K562 (cell line): ENCODE results near the gene LRRC3C. TPM values are rescaled to one million over a fixed set of nuclear protein-coding genes. Genes with fewer than 3 reads are reported as not detected.

Experiments used
- ATAC-seq: fragments of 200-7000 bp; cut with Tn5 transposase; 3 replicates; pipeline ENCODE4 v1.9.1; 2020; ENCODE audit warnings: moderate library complexity
- BruUV-seq: library from RNA; stranded (reverse); fragments of 400-500 nt; replicated peaks from 2 replicates; lab custom pipeline; 2021; lab: Mats Ljungman, UMichigan
- CTCF ChIA-PET: fragments of 300-600 bp; formaldehyde crosslinking; extraction: SDS; loops from one replicate; lab custom pipeline; 2021; ENCODE audit warnings: low intra/inter-chr PET ratio; lab: Yijun Ruan, JAX
- POLR2A ChIA-PET: fragments of 300-600, 350-650 bp; sonication (Branson Sonifier 250); formaldehyde crosslinking; extraction: SDS; loops from one replicate; lab custom pipeline; 2021; ENCODE audit warnings: antibody characterized with exemption, inconsistent platforms; lab: Yijun Ruan, JAX
- DNase-seq, 4 experiments: peaks; one replicate each; pipeline versions ENCODE4 v3.0.0 to v3.0.0-alpha.2; 2011 to 2018; ENCODE audit warnings: low spot score in 3 of 4, mixed read lengths in 3 of 4; ENCODE audit errors: extremely low read depth in 1 of 4
- FAIRE-seq: peaks from 2 replicates; lab custom pipeline; 2011; peaks lifted over from hg19 to GRCh38; lab: Jason Lieb, UNC
- H2AFZ ChIP-seq: 2 replicates; pipeline ENCODE4 v1.6.0; 2011; ENCODE audit warnings: low read depth, low read length, control low read depth, inconsistent platforms
- H3K27ac ChIP-seq: fragments of 200-600 bp; 3 replicates; pipeline ENCODE4 v1.8.0; 2011; ENCODE audit warnings: low read depth, mild to moderate bottlenecking, control low read depth, inconsistent platforms, low read length, moderate library complexity, mixed read lengths; ENCODE audit errors: extremely low read depth
- H3K27me3 ChIP-seq, 2 experiments: fragments of 300-600 bp in 1 of 2; 2 replicates in 1 of 2; 3 replicates in 1 of 2; pipeline versions ENCODE4 v1.6.0 to v1.8.0; 2011; ENCODE audit warnings: inconsistent platforms in 2 of 2, low read length in 2 of 2, mild to moderate bottlenecking in 1 of 2, mixed read lengths in 1 of 2, moderate library complexity in 1 of 2; ENCODE audit not compliant: control insufficient read depth in 2 of 2, insufficient read depth in 2 of 2
- H3K36me3 ChIP-seq: fragments of 300-600 bp; 3 replicates; pipeline ENCODE4 v1.8.0; 2011; ENCODE audit warnings: mild to moderate bottlenecking, low read length, inconsistent platforms; ENCODE audit not compliant: control insufficient read depth, insufficient read depth
- H3K4me1 ChIP-seq, 2 experiments: fragments of 200-600 bp in 1 of 2; replicated peaks in 1 of 2; 2 replicates in 1 of 2; 3 replicates in 1 of 2; pipeline versions ENCODE4 v1.5.1 to v1.8.0; 2011; ENCODE audit warnings: inconsistent platforms in 2 of 2, low read length in 2 of 2, mild to moderate bottlenecking in 1 of 2, mixed read lengths in 1 of 2, moderate library complexity in 1 of 2; ENCODE audit not compliant: control insufficient read depth in 2 of 2, insufficient read depth in 2 of 2
- H3K4me2 ChIP-seq: 2 replicates; pipeline ENCODE4 v1.6.1; 2011; ENCODE audit warnings: low read length, control low read depth, inconsistent platforms, mixed read lengths; ENCODE audit not compliant: insufficient read depth
- H3K4me3 ChIP-seq: fragments of 200-600 bp; sonication (generic), shearing (Covaris generic); 2 replicates; pipeline ENCODE4 v1.5.1; 2016; ENCODE audit warnings: control low read depth, inconsistent platforms
- H3K79me2 ChIP-seq: fragments of 200-600 bp; 3 replicates; pipeline ENCODE4 v1.8.0; 2011; ENCODE audit warnings: low read length, inconsistent platforms; ENCODE audit not compliant: control insufficient read depth, insufficient read depth
- H3K9ac ChIP-seq, 2 experiments: 2 replicates each; pipeline versions ENCODE4 v1.6.0 to v1.6.1; 2011; ENCODE audit warnings: low read depth in 2 of 2, low read length in 2 of 2, control low read depth in 1 of 2, inconsistent platforms in 1 of 2, mild to moderate bottlenecking in 1 of 2, mixed read lengths in 1 of 2; ENCODE audit not compliant: insufficient read depth in 1 of 2
- H3K9me1 ChIP-seq: one replicate; pipeline ENCODE4 v1.6.0; 2011; ENCODE audit warnings: inconsistent platforms, mild to moderate bottlenecking, low read length, moderate library complexity; ENCODE audit not compliant: control insufficient read depth, insufficient read depth
- H3K9me3 ChIP-seq: replicated peaks from 2 replicates; pipeline ENCODE4 v1.5.1; 2011; ENCODE audit warnings: low read depth, low read length, inconsistent platforms; ENCODE audit not compliant: control insufficient read depth, insufficient read depth
- H4K20me1 ChIP-seq: replicated peaks from 2 replicates; pipeline ENCODE4 v1.6.1; 2011; ENCODE audit warnings: low read length, inconsistent platforms, mixed read lengths; ENCODE audit not compliant: control insufficient read depth, insufficient read depth
- ERF ChIP-seq: fragments of 450-650 bp; formaldehyde crosslinking; IDR thresholded peaks from 2 replicates; pipeline ENCODE4 v1.4.0; 2020; ENCODE audit warnings: mild to moderate bottlenecking, mixed read lengths
- GABPA ChIP-seq: fragments of 200-800 bp; sonication (Bioruptor generic); conservative IDR thresholded peaks from 2 replicates; pipeline ENCODE4 v1.6.1; 2016; ENCODE audit warnings: low read depth, missing genetic modification characterization, missing compliant biosample characterization
- HDAC1 ChIP-seq, 2 experiments: fragments of 450-650 bp; IDR thresholded peaks; 2 replicates each; pipeline ENCODE4 v1.6.1; 2016 to 2017; ENCODE audit warnings: inconsistent platforms in 1 of 2, mild to moderate bottlenecking in 1 of 2, moderate library complexity in 1 of 2
- PML ChIP-seq: IDR thresholded peaks from 2 replicates; pipeline ENCODE4 v1.6.1; 2012; ENCODE audit warnings: low read length, inconsistent platforms
- POLR2H ChIP-seq: IDR thresholded peaks from 2 replicates; pipeline ENCODE4 v1.6.1; 2016; ENCODE audit warnings: missing genetic modification characterization, low read depth, mild to moderate bottlenecking, control low read depth, missing compliant biosample characterization, moderate library complexity
- TRIM24 ChIP-seq, 2 experiments: fragments of 450-650 bp; IDR thresholded peaks; 2 replicates each; pipeline ENCODE4 v1.6.1; 2016
- ZC3H11A ChIP-seq: IDR thresholded peaks from 2 replicates; pipeline ENCODE4 v1.6.1; 2012; ENCODE audit warnings: low read depth, low read length, improper control_type of control experiment
- ZNF140 ChIP-seq: fragments of 250-450 bp; sonication (Bioruptor Pico); IDR thresholded peaks from 2 replicates; pipeline ENCODE4 v1.8.0; 2021; ENCODE audit warnings: moderate library complexity, mild to moderate bottlenecking, inconsistent platforms
- ZNF184 ChIP-seq: sonication (generic); formaldehyde crosslinking; IDR thresholded peaks from 2 replicates; pipeline ENCODE4 v1.5.0; 2020; ENCODE audit warnings: missing genetic modification reagents
- ZNF239 ChIP-seq: fragments of 250-450 bp; sonication (Bioruptor Pico); IDR thresholded peaks from 2 replicates; pipeline ENCODE4 v1.4.0; 2020; ENCODE audit warnings: mild to moderate bottlenecking
- ZNF584 ChIP-seq: fragments of 200-800 bp; sonication (Bioruptor generic); IDR thresholded peaks from 2 replicates; pipeline ENCODE4 v1.6.1; 2016; ENCODE audit warnings: low read depth, mild to moderate bottlenecking, missing genetic modification characterization, missing compliant biosample characterization
- WGBS: fragments of 100-300 bp; shearing (Covaris generic); methylation state at CpG from one replicate; pipeline ENCODE4 v1.1.6; 2016; ENCODE audit warnings: low coverage, mixed read lengths; ENCODE audit not compliant: insufficient coverage; ENCODE audit errors: missing lambda C conversion rate; 5-methylcytosine and 5-hydroxymethylcytosine counted together
- in situ Hi-C: fragments of 300-500 bp; cut with MboI; formaldehyde crosslinking; loops from 4 replicates; pipeline ENCODE4 v1.15.0; 2018; ENCODE audit warnings: inconsistent platforms, mixed read lengths
- intact Hi-C: fragments of 100-400 bp; cut with micrococcal nuclease; formaldehyde crosslinking; loops from 2 replicates; pipeline ENCODE4 v1.14.2; 2022
- polyA plus RNA-seq, 8 experiments: library from polyadenylated mRNA; depleted of rRNA in 4 of 8; stranded (reverse) in 5 of 8; unstranded in 3 of 8; fragments of >200 nt; fragmentation: Nextera tagmentation in 2 of 8; fragmentation: Illumina TruSeq in 1 of 8; extraction: Ambion mirVana in 2 of 8; extraction: Trizol in 1 of 8; gene quantifications; 2 replicates each; pipeline versions ENCODE4 v1.2.1 to v1.2.3, GENCODE V29; 2011 to 2014; ENCODE audit warnings: inconsistent platforms in 1 of 8, missing spikeins in 1 of 8
- total RNA-seq, 7 experiments: library from RNA; depleted of rRNA in 6 of 7; stranded (reverse); fragments of >200 nt in 6 of 7; fragmentation: Illumina TruSeq in 2 of 7; extraction: Trizol in 2 of 7; gene quantifications; 2 replicates each; pipeline versions ENCODE4 v1.2.1 to v1.2.3, GENCODE V29; 2011 to 2021; ENCODE audit warnings: low replicate concordance in 1 of 7
- TF ChIP-seq, protein P1 (sequence below): fragments of 450-650 bp; IDR thresholded peaks from 2 replicates; pipeline ENCODE4 v1.6.1; 2016; ENCODE audit warnings: borderline replicate concordance
- TF ChIP-seq, protein P2 (sequence below): fragments of 150-350 bp; IDR thresholded peaks from 2 replicates; pipeline ENCODE4 v1.6.1; 2014; ENCODE audit warnings: low read depth, mild to moderate bottlenecking, low read length, borderline replicate concordance
- TF ChIP-seq, protein P3 (sequence below): fragments of 250-450 bp; sonication (Bioruptor Pico); IDR thresholded peaks from 2 replicates; pipeline ENCODE4 v1.5.0; 2021; ENCODE audit warnings: mild to moderate bottlenecking, moderate library complexity

LRRC3C gene
- total and polyA plus RNA-seq, 9 of the 15 experiments (the other 6 are each of a cell fraction or from before 2014, with no cell fraction given): not detected

DNA sequence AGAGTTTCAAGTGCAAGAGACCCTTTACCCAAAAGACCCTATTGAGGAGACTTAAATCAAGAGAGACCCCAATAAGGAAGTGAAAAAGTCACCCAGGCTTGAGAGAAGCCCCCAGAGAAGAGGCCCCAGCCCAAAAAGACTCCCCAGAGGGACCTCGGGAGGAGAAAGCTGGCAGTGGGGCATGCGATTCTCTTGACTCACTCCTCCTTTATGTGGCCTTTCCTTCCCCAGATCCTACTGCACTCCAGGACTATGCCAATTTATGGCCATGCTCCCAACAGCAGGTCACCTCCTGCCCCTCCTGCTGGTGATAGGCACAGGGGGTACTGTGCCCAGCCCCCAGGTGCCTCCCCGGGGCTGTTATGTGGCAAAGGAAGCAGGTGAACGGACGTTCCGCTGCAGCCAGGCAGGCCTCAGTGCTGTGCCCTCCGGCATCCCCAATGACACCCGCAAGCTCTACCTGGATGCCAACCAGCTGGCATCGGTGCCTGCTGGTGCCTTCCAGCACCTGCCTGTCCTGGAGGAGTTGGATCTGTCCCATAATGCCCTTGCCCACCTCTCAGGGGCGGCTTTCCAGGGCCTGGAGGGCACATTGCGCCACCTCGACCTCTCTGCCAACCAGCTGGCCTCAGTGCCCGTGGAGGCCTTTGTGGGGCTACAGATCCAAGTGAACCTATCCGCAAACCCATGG is 16.3 kb downstream of the LRRC3C start:
- H3K4me1 ChIP-seq: peaks cover 10 to 19% of the 10 kb centered on the region in 2 experiments
- DNase-seq: no peak
- BruUV-seq: no TSS peak
- CTCF ChIA-PET: no interaction called here
- no peak overlapping the region; a peak in 1 of 4 replicates for H3K9ac ChIP-seq
- in situ Hi-C loops: no loop called here
- no peak overlapping the region for H2AFZ ChIP-seq
- no peak overlapping the region for H3K4me2 ChIP-seq
- no peak for FAIRE-seq
- no peaks in the 10 kb centered on the region for H3K36me3 ChIP-seq
- no peak for ATAC-seq
- TF ChIP-seq, protein P1, sequence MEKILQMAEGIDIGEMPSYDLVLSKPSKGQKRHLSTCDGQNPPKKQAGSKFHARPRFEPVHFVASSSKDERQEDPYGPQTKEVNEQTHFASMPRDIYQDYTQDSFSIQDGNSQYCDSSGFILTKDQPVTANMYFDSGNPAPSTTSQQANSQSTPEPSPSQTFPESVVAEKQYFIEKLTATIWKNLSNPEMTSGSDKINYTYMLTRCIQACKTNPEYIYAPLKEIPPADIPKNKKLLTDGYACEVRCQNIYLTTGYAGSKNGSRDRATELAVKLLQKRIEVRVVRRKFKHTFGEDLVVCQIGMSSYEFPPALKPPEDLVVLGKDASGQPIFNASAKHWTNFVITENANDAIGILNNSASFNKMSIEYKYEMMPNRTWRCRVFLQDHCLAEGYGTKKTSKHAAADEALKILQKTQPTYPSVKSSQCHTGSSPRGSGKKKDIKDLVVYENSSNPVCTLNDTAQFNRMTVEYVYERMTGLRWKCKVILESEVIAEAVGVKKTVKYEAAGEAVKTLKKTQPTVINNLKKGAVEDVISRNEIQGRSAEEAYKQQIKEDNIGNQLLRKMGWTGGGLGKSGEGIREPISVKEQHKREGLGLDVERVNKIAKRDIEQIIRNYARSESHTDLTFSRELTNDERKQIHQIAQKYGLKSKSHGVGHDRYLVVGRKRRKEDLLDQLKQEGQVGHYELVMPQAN: no peak
- TF ChIP-seq POLR2H (tag) (no peak), GABPA (tag) (no peak), ZNF584 (CRISPR knock-in tag) (no peak), TRIM24 (IDR thresholded peaks at IDR 0.05) (no peak), HDAC1 (IDR thresholded peaks at IDR 0.05) (no peak), ZNF184 (no peak), ERF (CRISPR knock-in tag) (no peak), PML (no peak), ZNF239 (CRISPR knock-in tag) (no peak), ZNF140 (CRISPR knock-in tag) (no peak), ZC3H11A (no peak)
- TF ChIP-seq, protein P2, sequence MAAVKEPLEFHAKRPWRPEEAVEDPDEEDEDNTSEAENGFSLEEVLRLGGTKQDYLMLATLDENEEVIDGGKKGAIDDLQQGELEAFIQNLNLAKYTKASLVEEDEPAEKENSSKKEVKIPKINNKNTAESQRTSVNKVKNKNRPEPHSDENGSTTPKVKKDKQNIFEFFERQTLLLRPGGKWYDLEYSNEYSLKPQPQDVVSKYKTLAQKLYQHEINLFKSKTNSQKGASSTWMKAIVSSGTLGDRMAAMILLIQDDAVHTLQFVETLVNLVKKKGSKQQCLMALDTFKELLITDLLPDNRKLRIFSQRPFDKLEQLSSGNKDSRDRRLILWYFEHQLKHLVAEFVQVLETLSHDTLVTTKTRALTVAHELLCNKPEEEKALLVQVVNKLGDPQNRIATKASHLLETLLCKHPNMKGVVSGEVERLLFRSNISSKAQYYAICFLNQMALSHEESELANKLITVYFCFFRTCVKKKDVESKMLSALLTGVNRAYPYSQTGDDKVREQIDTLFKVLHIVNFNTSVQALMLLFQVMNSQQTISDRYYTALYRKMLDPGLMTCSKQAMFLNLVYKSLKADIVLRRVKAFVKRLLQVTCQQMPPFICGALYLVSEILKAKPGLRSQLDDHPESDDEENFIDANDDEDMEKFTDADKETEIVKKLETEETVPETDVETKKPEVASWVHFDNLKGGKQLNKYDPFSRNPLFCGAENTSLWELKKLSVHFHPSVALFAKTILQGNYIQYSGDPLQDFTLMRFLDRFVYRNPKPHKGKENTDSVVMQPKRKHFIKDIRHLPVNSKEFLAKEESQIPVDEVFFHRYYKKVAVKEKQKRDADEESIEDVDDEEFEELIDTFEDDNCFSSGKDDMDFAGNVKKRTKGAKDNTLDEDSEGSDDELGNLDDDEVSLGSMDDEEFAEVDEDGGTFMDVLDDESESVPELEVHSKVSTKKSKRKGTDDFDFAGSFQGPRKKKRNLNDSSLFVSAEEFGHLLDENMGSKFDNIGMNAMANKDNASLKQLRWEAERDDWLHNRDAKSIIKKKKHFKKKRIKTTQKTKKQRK: no peak
- TF ChIP-seq, protein P3, sequence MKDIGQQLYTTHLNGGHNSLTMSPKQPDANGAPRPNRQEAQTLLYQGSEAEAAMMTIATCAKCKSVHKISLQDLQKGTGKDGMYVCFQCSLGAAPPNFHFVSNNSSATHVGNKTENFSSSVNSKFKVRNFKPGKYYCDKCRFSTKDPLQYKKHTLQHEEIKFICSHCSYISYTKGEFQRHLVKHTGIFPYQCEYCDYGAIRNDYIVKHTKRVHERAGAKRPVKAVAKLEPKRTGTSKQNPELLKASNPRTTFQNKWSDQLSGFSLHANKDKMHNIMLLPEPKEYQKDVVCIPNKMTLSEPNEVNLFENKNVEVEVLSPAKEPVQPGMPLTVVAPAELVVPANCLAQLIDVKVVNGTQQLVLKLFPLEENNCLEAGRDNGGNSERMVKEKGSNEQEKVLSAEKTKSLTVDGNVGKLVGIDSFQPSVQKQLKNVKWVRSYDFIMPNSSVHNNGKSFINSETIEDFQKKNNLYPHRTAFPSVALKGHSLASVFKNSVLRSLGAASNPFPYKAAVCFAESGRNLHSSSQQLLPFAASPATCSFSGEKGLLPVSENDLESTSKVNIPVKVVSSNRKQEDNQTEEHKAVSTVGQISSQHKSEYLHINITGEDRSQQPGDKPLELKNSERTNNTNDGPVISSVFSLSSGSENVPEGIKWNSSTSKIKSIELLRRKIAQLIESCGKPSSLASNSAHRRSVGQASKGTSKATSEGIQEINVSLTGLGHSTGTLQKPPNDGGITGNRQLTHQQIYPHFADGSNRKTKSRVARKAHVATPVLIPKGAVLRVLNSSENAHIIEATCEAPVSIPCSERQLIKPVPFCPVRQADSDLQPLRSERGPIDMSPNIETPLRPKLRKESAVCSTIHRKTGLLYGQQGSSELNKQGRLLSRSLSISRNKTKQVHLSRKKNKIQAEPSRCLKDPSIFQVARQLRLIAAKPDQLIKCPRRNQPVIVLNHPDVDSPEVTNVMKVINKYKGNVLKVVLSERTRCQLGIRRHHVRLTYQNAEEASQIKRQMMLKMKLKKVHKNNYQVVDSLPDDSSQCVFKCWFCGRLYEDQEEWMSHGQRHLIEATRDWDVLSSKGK (CRISPR knock-in tag): no peak
- H3K4me3 ChIP-seq: no peak overlapping the region
- POLR2A ChIA-PET: no interaction called here
- WGBS: 29% methylated on average over 14 of the region's 14 CpGs
- no peaks in the 10 kb centered on the region for H3K9me3 ChIP-seq
- intact Hi-C loops: no loop called here
- H3K79me2 ChIP-seq: no peaks in the 10 kb centered on the region
- peaks cover 4 to 7% of the 10 kb centered on the region in 2 experiments; a peak in 4 of 5 replicates for H3K27me3 ChIP-seq
- no peak overlapping the region for H3K27ac ChIP-seq
- H4K20me1 ChIP-seq: 0 out of 2 replicates have a peak, but pooled peaks cover 3% of the 10 kb centered on the region
- H3K9me1 ChIP-seq: no peaks in the 10 kb centered on the region
